B cell (primary cell): ENCODE measurements around the gene SYNPO. TPM values are rescaled to one million over a fixed set of nuclear protein-coding genes. Genes with fewer than 3 reads are reported as not detected.

Experiments used
- ATAC-seq: fragments of 200-7000 bp; cut with Tn5 transposase; one replicate; pipeline ENCODE4 v1.10.0; 2021; ENCODE audit warnings: low read depth, mild to moderate bottlenecking, moderate number of reproducible peaks, moderate library complexity
- CTCF ChIA-PET: fragments of 350-600 bp; sonication (Branson Sonifier 250); formaldehyde crosslinking; loops from one replicate; lab custom pipeline; 2021; ENCODE audit warnings: antibody characterized with exemption, inconsistent platforms; lab: Charles Lee
- POLR2A ChIA-PET: fragments of 350-600 bp; sonication (Branson Sonifier 250); formaldehyde crosslinking; loops from one replicate; lab custom pipeline; 2021; ENCODE audit warnings: antibody characterized with exemption; lab: Charles Lee
- DNase-seq: peaks from one replicate; pipeline ENCODE4 v3.0.0; 2013
- H2AFZ ChIP-seq: 2 replicates; pipeline ENCODE4 v1.6.1; 2012; ENCODE audit warnings: mild to moderate bottlenecking, low read depth, low read length; ENCODE audit not compliant: insufficient read depth, poor library complexity, severe bottlenecking
- H3K27ac ChIP-seq, 2 donors: 1 replicate in 1 of 2; 2 replicates in 1 of 2; pipeline ENCODE4 v1.5.1; 2012 to 2013; ENCODE audit warnings: low read length in 2 of 2, mild to moderate bottlenecking in 2 of 2, moderate library complexity in 1 of 2
- H3K27me3 ChIP-seq, 4 experiments: fragments of 200-600 bp in 1 of 4; sonication (generic) in 1 of 4; replicated peaks in 1 of 4; 1 replicate in 2 of 4; 2 replicates in 2 of 4; pipeline versions ENCODE4 v1.6.1 to v1.7.0; 2013 to 2016; ENCODE audit warnings: low read length in 3 of 4, mild to moderate bottlenecking in 2 of 4, mixed read lengths in 1 of 4, moderate library complexity in 1 of 4; ENCODE audit not compliant: insufficient read depth in 4 of 4, control insufficient read depth in 3 of 4; ENCODE audit errors: control extremely low read depth in 1 of 4
- H3K36me3 ChIP-seq, 2 experiments: replicated peaks in 1 of 2; 1 replicate in 1 of 2; 2 replicates in 1 of 2; pipeline versions ENCODE4 v1.6.1 to v1.7.1; 2013; ENCODE audit warnings: low read length in 1 of 2; ENCODE audit not compliant: insufficient read depth in 2 of 2, control insufficient read depth in 1 of 2; ENCODE audit errors: control extremely low read depth in 1 of 2, extremely low read depth in 1 of 2
- H3K4me1 ChIP-seq, 2 donors: fragments of 200-600 bp in 1 of 2; sonication (generic) in 1 of 2; 1 replicate in 1 of 2; 2 replicates in 1 of 2; pipeline versions ENCODE4 v1.5.1 to v1.6.1; 2013 to 2017; ENCODE audit warnings: low read length in 2 of 2; ENCODE audit not compliant: control insufficient read depth in 2 of 2, insufficient read depth in 2 of 2
- H3K4me2 ChIP-seq: replicated peaks from 2 replicates; pipeline ENCODE3; 2012; ENCODE audit warnings: mild to moderate bottlenecking, low read depth, low read length; ENCODE audit not compliant: poor library complexity, severe bottlenecking
- H3K4me3 ChIP-seq, 5 experiments: fragments of 200-600 bp in 1 of 5; sonication (generic) in 1 of 5; 1 replicate in 3 of 5; 2 replicates in 2 of 5; pipeline versions ENCODE4 v1.5.1 to v1.7.0; 2011 to 2016; ENCODE audit warnings: low read length in 4 of 5, mild to moderate bottlenecking in 4 of 5, low read depth in 2 of 5, control low read depth in 1 of 5, moderate library complexity in 1 of 5; ENCODE audit not compliant: insufficient read depth in 1 of 5; ENCODE audit errors: control extremely low read depth in 1 of 5, extremely low read depth in 1 of 5
- H3K79me2 ChIP-seq: fragments of 200-600 bp; sonication (generic); one replicate; pipeline ENCODE4 v1.6.0; 2016; ENCODE audit warnings: low read length; ENCODE audit not compliant: control insufficient read depth, insufficient read depth
- H3K9ac ChIP-seq: fragments of 200-600 bp; sonication (generic); 2 replicates; pipeline ENCODE4 v1.6.1; 2017; ENCODE audit warnings: mild to moderate bottlenecking, low read length, moderate library complexity
- H3K9me3 ChIP-seq, 3 donors: one replicate each; pipeline versions ENCODE4 v1.6.1 to v1.7.1; 2013; ENCODE audit warnings: low read length in 2 of 3; ENCODE audit not compliant: control insufficient read depth in 2 of 3, insufficient read depth in 1 of 3; ENCODE audit errors: control extremely low read depth in 1 of 3
- H4K20me1 ChIP-seq: 2 replicates; pipeline ENCODE4 v1.6.0; 2012; ENCODE audit warnings: mild to moderate bottlenecking, low read length; ENCODE audit not compliant: insufficient read depth, control insufficient read depth, poor library complexity, severe bottlenecking
- H3K27ac Mint-ChIP-seq: one replicate; pipeline ENCODE4 v1.8.0; 2021; ENCODE audit warnings: mixed read lengths
- H3K27me3 Mint-ChIP-seq: one replicate; pipeline ENCODE4 v1.8.0; 2021; ENCODE audit warnings: mixed read lengths
- H3K4me1 Mint-ChIP-seq: one replicate; pipeline ENCODE4 v1.8.0; 2021; ENCODE audit warnings: mixed read lengths
- H3K4me3 Mint-ChIP-seq: one replicate; pipeline ENCODE4 v1.8.0; 2021; ENCODE audit warnings: mixed read lengths
- H3K9me3 Mint-ChIP-seq: one replicate; pipeline ENCODE4 v1.8.0; 2022; ENCODE audit warnings: mixed read lengths; ENCODE audit not compliant: insufficient read depth
- EZH2 ChIP-seq: IDR thresholded peaks from 2 replicates; pipeline ENCODE4 v1.6.1; 2012; ENCODE audit warnings: borderline replicate concordance, low read depth, mild to moderate bottlenecking, moderate library complexity, low read length; ENCODE audit not compliant: insufficient read depth, poor library complexity, severe bottlenecking
- WGBS: methylation state at CpG from one replicate; pipeline ENCODE4 v1.1.5; 2013; ENCODE audit warnings: missing lambda C conversion rate; ENCODE audit not compliant: insufficient coverage; 5-methylcytosine and 5-hydroxymethylcytosine counted together
- intact Hi-C: fragments of 100-400 bp; cut with micrococcal nuclease; formaldehyde crosslinking; loops from one replicate; pipeline ENCODE4 v1.10.0; 2022
- polyA plus RNA-seq: library from polyadenylated mRNA; depleted of rRNA; stranded (reverse); fragments of >200 nt; gene quantifications from 2 replicates; pipeline ENCODE4 v1.2.3, GENCODE V29; 2012
- total RNA-seq, 2 donors: library from RNA; stranded (reverse); fragments of 120-200 nt in 1 of 2; gene quantifications; 1 replicate in 1 of 2; 2 replicates in 1 of 2; pipeline versions ENCODE4 v1.2.3 to v1.2.4, GENCODE V29; 2013 to 2022
- TF ChIP-seq, protein P1 (sequence below): fragments of 200-600 bp; IDR thresholded peaks from one replicate; pipeline ENCODE4 v1.8.0; 2022; ENCODE audit warnings: antibody characterized with exemption, mild to moderate bottlenecking

Gene SYNPO
- total and polyA plus RNA-seq, 2 donors (not counting 1 experiment from before 2014, with no cell fraction given), result 13.2 to 16.8 TPM

DNA sequence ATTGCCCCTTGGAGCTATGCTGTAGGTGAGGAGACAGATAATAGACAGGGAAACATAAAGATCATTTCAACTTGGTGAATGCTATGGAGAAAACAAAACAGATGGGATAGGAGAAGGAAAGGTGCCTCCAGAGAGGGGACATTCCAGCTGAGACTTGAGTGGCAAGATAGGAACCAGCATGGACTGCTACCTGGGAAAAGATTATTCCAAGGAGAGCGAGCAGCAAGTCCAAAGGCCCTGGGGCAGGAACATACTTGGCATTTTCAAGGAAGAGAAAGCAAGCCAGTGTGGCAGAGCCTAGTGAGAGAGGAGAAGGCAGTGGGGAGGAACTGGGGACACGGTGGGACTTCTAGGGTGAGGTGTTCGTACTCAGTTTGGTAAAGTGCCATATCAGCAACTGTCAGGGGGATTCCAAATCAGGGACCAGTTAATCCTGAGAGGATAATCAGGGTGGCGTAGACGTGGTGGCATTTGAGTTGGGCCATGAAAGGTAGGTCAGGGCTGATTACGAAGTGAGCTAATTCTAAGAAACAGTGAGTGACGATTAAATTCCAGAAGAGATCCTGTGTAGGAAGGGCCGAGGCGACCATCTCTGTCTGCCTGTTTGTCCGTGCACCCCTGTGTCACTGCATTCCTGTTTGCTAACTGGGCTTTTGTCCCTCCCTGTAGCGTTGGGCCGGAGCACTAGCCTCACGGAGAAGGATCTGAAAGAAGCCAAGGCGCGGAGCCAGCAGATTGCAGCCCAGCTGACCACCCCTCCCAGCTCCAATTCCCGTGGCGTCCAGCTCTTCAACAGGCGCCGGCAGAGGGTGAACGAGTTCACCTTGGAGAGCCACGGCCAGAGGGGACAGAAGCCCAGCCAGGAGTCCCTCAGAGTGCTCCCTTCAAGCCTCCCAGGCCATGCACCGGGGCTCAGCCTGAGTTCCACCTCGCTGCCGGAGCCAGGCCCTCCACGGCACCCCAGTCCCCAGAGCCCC, 7.1 kb downstream of the SYNPO start:
- no peak overlapping the region for H3K4me3 Mint-ChIP-seq
- intact Hi-C loops, result no loop called here
- Histone ChIP-seq H4K20me1 (peaks cover 8% of the 10 kb centered on the region), H3K9me3 (no peaks in the 10 kb centered on the region), H3K27me3 (no peaks in the 10 kb centered on the region), H3K27ac (no peak overlapping the region), H3K79me2 (no peaks in the 10 kb centered on the region), H3K36me3 (peaks cover 0 to 19% of the 10 kb centered on the region in 2 experiments), H3K4me3 (no peak overlapping the region), H2AFZ (no peak overlapping the region), H3K4me1 (no peaks in the 10 kb centered on the region), H3K4me2 (no peak overlapping the region), H3K9ac (no peak overlapping the region)
- H3K27ac Mint-ChIP-seq, result no peak overlapping the region
- H3K27me3 Mint-ChIP-seq, result no peaks in the 10 kb centered on the region
- DNase-seq, result no peak
- POLR2A ChIA-PET, result no interaction called here
- peaks cover 5% of the 10 kb centered on the region for H3K4me1 Mint-ChIP-seq
- CTCF ChIA-PET, result interaction anchor here (1.3 kb wide), 1 partner anchor 10 kb away, joined by 3 read pairs; no protein-coding TSS in a partner anchor
- TF ChIP-seq, protein P1, sequence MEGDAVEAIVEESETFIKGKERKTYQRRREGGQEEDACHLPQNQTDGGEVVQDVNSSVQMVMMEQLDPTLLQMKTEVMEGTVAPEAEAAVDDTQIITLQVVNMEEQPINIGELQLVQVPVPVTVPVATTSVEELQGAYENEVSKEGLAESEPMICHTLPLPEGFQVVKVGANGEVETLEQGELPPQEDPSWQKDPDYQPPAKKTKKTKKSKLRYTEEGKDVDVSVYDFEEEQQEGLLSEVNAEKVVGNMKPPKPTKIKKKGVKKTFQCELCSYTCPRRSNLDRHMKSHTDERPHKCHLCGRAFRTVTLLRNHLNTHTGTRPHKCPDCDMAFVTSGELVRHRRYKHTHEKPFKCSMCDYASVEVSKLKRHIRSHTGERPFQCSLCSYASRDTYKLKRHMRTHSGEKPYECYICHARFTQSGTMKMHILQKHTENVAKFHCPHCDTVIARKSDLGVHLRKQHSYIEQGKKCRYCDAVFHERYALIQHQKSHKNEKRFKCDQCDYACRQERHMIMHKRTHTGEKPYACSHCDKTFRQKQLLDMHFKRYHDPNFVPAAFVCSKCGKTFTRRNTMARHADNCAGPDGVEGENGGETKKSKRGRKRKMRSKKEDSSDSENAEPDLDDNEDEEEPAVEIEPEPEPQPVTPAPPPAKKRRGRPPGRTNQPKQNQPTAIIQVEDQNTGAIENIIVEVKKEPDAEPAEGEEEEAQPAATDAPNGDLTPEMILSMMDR, result no peak
- TF ChIP-seq EZH2, result no peak
- WGBS, result 93% methylated on average over 19 of the region's 25 CpGs
- no peaks in the 10 kb centered on the region for H3K9me3 Mint-ChIP-seq
- no peak for ATAC-seq
